Cardiac muscle cell (in vitro differentiated cells and primary cell): ENCODE data around the gene NAPB. TPM values are rescaled to one million over a fixed set of nuclear protein-coding genes. Genes with fewer than 3 reads are reported as not detected.

ENCODE experiments used
- DNase-seq, 2 donors: peaks; one replicate each; pipeline versions ENCODE4 v3.0.0 to v3.0.0-alpha.2; 2010 to 2017; ENCODE audit warnings: low read depth in 1 of 2, low spot score in 1 of 2
- H3K27ac ChIP-seq: fragments of 200-600 bp; sonication (generic); 2 replicates; pipeline ENCODE4 v1.5.1; 2016
- H3K27me3 ChIP-seq: fragments of 200-600 bp; sonication (generic); 2 replicates; pipeline ENCODE4 v1.6.0; 2016; ENCODE audit warnings: control low read depth
- H3K36me3 ChIP-seq: fragments of 200-600 bp; sonication (generic); 2 replicates; pipeline ENCODE4 v1.5.1; 2016; ENCODE audit warnings: control low read depth
- H3K4me1 ChIP-seq: fragments of 200-600 bp; sonication (generic); 2 replicates; pipeline ENCODE4 v1.8.1; 2017; ENCODE audit warnings: low read depth, mild to moderate bottlenecking, mixed run types
- H3K4me3 ChIP-seq: fragments of 200-600 bp; sonication (generic); 2 replicates; pipeline ENCODE4 v1.5.1; 2016; ENCODE audit warnings: mild to moderate bottlenecking
- H3K9me3 ChIP-seq: fragments of 200-600 bp; sonication (generic); 2 replicates; pipeline ENCODE4 v1.5.1; 2017; ENCODE audit warnings: low read depth, mild to moderate bottlenecking, control low read depth
- polyA plus RNA-seq: library from polyadenylated mRNA; unstranded; fragments of >200 nt; fragmentation: Nextera tagmentation; extraction: Ambion mirVana; gene quantifications from 2 replicates; pipeline ENCODE4 v1.2.1, GENCODE V29; 2016
- total RNA-seq: library from RNA; depleted of rRNA; stranded (reverse); fragments of >200 nt; gene quantifications from 2 replicates; pipeline ENCODE4 v1.2.3, GENCODE V29; 2016
- TF ChIP-seq, protein P1 (sequence below): IDR thresholded peaks from 2 replicates; pipeline ENCODE4 v1.5.1; 2012; ENCODE audit warnings: low read depth, mild to moderate bottlenecking, low read length

Gene NAPB
- total and polyA plus RNA-seq, 2 experiments from 2014 or later = 12.9 to 16.6 TPM

DNA sequence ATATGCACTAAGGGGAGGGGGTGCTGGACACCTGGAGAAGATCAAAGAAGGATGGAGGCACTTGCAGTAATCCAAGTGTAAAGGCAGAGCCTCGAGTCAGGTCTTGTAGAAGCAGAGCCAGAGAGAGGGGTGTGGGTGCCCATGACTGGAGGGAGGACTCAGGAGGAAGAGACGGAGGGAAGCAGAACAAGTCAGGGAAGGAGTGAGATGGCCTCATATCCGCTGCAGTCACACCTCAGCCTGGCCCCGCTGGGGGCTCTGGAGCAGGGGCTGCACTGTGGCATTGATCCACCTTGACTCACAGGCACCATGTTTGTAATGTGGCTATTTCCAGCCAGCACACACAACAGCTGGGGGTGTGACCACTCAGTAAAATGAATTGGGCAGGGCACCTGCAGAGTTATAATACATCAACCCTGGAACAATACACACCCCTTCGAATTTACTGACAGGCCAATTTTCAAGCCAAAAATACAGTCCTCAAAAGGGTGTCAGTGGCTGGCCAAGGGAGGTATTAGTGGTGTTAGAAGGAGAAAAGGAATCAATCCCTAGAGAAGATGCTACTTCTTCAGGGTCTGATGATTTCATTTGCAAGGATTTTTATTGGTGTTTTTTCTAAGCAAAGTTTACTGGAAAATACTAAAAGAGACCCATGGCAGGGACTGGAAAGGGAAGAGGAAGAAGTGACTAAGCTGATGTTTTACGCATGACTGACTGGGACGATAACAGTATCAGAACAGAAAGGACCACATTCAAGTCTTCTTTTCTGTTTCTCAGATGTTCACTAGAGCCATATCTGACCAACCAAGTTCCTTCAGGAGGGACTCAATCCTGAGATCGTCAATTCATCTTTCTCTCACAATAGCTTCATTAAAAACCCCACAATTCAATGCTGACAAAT lies 89.6 kb downstream of the NAPB start:
- Histone ChIP-seq H3K4me1 (no peaks in the 10 kb centered on the region), H3K27me3 (no peaks in the 10 kb centered on the region), H3K27ac (no peak overlapping the region), H3K4me3 (no peak overlapping the region), H3K9me3 (no peaks in the 10 kb centered on the region), H3K36me3 (no peaks in the 10 kb centered on the region)
- DNase-seq = peak in 1 of 2 donors; percentile 20
- TF ChIP-seq, protein P1, sequence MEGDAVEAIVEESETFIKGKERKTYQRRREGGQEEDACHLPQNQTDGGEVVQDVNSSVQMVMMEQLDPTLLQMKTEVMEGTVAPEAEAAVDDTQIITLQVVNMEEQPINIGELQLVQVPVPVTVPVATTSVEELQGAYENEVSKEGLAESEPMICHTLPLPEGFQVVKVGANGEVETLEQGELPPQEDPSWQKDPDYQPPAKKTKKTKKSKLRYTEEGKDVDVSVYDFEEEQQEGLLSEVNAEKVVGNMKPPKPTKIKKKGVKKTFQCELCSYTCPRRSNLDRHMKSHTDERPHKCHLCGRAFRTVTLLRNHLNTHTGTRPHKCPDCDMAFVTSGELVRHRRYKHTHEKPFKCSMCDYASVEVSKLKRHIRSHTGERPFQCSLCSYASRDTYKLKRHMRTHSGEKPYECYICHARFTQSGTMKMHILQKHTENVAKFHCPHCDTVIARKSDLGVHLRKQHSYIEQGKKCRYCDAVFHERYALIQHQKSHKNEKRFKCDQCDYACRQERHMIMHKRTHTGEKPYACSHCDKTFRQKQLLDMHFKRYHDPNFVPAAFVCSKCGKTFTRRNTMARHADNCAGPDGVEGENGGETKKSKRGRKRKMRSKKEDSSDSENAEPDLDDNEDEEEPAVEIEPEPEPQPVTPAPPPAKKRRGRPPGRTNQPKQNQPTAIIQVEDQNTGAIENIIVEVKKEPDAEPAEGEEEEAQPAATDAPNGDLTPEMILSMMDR = no peak

DNA sequence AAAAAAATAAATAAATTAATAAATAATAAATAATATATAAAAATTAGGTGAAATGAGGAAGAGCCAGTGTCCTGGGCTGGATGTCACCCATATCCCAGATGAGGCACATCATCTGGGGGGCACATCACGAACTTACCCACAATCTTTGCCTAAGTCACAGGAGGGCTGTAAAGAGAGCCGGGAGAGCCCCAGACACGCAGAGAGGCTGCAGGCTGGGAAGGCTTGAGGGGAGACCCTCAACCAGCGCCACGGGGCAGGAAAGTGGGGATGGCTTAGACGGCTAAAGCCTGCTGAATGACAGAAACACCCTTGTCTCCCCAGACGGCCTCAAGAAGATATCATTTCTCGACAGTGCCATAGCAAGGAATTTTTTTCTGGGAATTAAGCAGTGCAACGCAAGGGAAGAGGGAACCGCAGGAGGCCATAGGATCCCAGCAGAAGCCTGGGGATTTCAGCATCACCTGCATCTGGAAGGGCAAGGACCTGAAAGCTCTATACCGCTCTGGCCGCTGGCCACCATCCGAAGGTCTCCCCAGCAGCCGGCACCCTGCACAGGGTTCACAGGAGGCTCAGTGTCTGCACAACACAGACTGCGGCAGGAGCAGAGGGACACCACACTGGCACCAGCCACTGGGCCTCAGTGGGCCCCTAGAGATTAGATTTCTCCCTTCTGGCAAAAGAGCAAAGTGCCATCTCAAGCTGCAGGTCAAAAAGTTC lies 93.5 kb downstream of the NAPB start:
- no peak for DNase-seq
- H3K9me3 ChIP-seq = no peaks in the 10 kb centered on the region

DNA sequence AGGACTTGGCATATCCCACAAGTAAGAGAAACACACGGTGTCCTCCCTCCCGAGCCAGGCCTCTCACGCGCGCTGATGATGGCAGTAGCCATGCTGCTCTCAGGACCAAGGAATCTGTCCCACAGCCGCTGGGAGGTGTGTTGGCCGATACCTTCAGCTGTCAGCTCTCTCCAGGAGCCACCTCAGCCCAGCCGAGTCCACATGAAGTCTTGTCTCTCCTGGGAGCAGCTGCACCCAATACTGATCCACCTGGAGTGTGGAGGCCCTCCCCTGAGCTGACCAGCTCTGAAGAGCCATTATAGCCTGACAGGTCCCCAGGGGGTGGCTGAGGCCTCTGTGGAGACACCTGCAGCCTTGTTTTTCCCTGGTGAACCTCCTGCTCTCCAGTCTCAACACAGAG lies 94.5 kb downstream of the NAPB start:
- TF ChIP-seq, protein P1 = no peak
- Histone ChIP-seq H3K4me1 (no peaks in the 10 kb centered on the region), H3K36me3 (no peaks in the 10 kb centered on the region), H3K27me3 (no peaks in the 10 kb centered on the region), H3K9me3 (no peaks in the 10 kb centered on the region), H3K4me3 (no peak overlapping the region), H3K27ac (no peak overlapping the region)
- no peak for DNase-seq

More for the DNA sequence above, 93.5 kb downstream of the NAPB start:
- Histone ChIP-seq H3K27me3 (no peaks in the 10 kb centered on the region), H3K27ac (no peak overlapping the region), H3K36me3 (no peaks in the 10 kb centered on the region), H3K4me3 (no peak overlapping the region), H3K4me1 (no peaks in the 10 kb centered on the region)
- TF ChIP-seq, protein P1 = no peak

DNA sequence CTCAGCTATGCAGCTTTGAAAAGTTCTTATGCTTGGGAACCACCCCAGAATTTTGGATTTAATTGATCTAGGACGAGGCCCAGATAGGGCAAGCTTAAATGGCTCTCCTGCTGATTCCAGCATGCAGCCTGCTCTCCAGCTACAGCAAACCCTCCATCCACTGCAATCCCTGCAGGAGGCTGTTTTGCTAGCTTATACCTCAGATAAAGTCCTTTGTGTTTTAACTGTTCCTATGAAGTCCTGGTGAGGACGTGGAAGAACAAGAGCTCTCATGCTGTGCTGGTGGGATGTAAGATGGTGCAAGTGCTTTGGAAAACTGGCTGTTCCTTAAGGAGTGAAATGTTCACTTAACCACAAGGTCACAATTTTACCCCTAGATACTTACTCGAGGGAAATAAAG lies 96.2 kb downstream of the NAPB start:
- no peaks in the 10 kb centered on the region for H3K9me3 ChIP-seq
- no peaks in the 10 kb centered on the region for H3K27me3 ChIP-seq
- H3K36me3 ChIP-seq = no peaks in the 10 kb centered on the region
- no peak overlapping the region for H3K4me3 ChIP-seq
- TF ChIP-seq, protein P1 = no peak
- H3K27ac ChIP-seq = no peak overlapping the region
- DNase-seq = no peak
- no peaks in the 10 kb centered on the region for H3K4me1 ChIP-seq

Other genes starting within 250 kb of the NAPB start
- gene NXT1, start 70.7 kb downstream of the NAPB start, total RNA-seq = 27.4 and 39.1 TPM in 2 replicates
- gene NXT1, start 70.7 kb downstream of the NAPB start, polyA plus RNA-seq = 29.1 and 34.2 TPM in 2 replicates
- gene GZF1, start 59.3 kb downstream of the NAPB start, total RNA-seq = 19.0 and 20.2 TPM in 2 replicates
- 7.4 and 10.4 TPM in 2 replicates for gene GZF1, start 59.3 kb downstream of the NAPB start, polyA plus RNA-seq
- not detected in 2 replicates for gene CSTL1, start 18.2 kb upstream of the NAPB start, total RNA-seq
- gene CSTL1, start 18.2 kb upstream of the NAPB start, polyA plus RNA-seq = not detected in 2 replicates
- not detected in 2 replicates for gene CST11, start 31.4 kb upstream of the NAPB start, total RNA-seq
- gene CST11, start 31.4 kb upstream of the NAPB start, polyA plus RNA-seq = not detected in 2 replicates
- gene CST8, start 69.6 kb upstream of the NAPB start, total RNA-seq = not detected in 2 replicates
- not detected in 2 replicates for gene CST8, start 69.6 kb upstream of the NAPB start, polyA plus RNA-seq
- not detected in 2 replicates for gene CST9L, start 147.0 kb upstream of the NAPB start, total RNA-seq
- not detected in 2 replicates for gene CST9L, start 147.0 kb upstream of the NAPB start, polyA plus RNA-seq
- gene CST9, start 184.4 kb upstream of the NAPB start, total RNA-seq = not detected in 2 replicates
- gene CST9, start 184.4 kb upstream of the NAPB start, polyA plus RNA-seq = not detected in 2 replicates
- gene CST3, start 216.5 kb upstream of the NAPB start, total RNA-seq = 256 and 300 TPM in 2 replicates
- gene CST3, start 216.5 kb upstream of the NAPB start, polyA plus RNA-seq = 214 and 261 TPM in 2 replicates